Glomerular visceral epithelial cell (primary cell): ENCODE results near the gene SFT2D2.
"Not testable (repeated sequence)": the region's sequence is repeated elsewhere in the genome, so short reads cannot be mapped to it uniquely, and the experiment has no call there.

Source experiments
- DNase-seq: peaks from one replicate; pipeline ENCODE4 v3.0.0-alpha.2; 2016; ENCODE audit errors: extremely low spot score

Gene SFT2D2

GRCh38 chr1:168225476-168226190 lies at the start of gene SFT2D2:
Gene SFT2D2 (plus strand): TSS chr1:168226004. CDS start chr1:168226080, 76 bp downstream.
- peak; percentile 84 for DNase-seq

- no peak for DNase-seq
Observed at GRCh38 chr1:168178227-168178637, 47.6 kb upstream of the SFT2D2 start.

DNA sequence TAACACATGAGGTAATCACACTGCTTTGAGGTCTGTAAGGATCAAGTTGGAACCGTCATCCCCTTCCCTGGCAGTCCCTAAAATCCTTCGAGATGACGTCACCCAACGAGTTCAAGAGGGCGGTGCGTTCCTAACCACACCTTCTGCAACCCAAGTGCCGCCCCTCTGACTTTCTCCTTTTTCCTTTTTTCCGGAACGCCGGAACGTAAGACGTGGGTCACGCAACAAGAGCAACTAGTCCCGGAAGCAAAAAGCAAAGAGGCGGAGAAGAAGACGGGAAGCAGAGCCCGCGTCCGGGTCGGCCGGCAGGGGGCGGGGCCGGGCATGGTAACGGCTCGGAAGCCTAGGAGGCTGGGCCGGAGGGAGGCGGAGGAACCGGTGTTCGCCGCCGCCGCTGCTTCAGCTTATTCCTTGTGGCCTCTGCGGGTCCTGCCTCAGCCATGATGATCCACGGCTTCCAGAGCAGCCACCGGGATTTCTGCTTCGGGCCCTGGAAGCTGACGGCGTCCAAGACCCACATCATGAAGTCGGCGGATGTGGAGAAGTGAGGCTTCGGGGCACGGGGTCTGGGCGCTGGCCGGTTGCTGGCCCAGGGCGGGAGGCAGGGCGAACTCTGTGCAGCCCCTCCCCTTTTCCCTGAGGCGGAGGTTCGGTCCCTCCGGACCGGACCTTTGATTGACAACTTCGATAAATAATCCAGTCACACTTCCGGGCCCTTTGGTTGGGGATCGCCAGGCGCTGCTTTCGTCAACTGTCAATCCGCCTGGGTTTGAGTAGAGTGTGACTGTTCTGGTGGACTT lies 47.0 kb upstream of the SFT2D2 start, which contains the start of gene TIPRL:
Gene TIPRL, plus strand, starts transcription at position 325 of the 800 bp plus-strand sequence. Its CDS starts 116 bp downstream, at position 441.
- DNase-seq: peak; percentile 98

DNA sequence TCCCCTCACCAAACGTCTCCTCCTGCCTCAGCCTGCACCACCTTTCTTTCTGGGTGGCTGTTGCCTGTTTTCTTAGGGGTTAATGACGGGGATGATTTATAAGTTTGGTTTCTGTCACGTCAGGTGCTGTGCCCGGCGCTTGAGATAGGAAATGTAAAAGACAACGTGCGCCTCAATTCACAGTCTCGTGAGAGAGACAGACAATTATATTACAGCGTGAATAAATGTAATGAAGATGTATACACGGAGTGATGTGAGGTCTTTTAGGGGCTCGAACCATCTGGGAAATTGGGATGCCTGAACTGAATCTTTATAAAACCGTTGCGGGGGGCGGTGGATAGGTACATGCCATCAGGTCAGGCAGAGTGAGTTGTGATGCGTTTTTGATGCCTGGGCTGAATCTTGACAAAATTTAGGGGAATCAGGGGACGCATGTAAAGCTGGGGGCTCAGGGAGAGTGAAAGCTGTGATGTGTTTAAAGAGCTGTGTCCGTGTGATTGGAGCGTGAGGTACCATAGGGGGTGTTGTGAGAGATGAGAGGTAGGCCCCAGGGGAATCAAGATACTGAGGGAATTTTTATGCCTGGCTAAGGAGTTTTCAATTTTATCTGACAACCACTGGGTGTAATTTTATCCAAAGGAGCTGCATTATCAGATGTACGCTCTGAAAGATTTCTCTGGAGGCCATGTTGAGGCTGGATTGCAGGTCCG lies 46.2 kb upstream of the SFT2D2 start:
- DNase-seq: peak; percentile 26

GRCh38 chr1:168180148-168180524 lies 45.7 kb upstream of the SFT2D2 start:
- no peak for DNase-seq

GRCh38 chr1:168181063-168181720 lies 44.6 kb upstream of the SFT2D2 start:
- DNase-seq: not testable (repeated sequence)

DNA sequence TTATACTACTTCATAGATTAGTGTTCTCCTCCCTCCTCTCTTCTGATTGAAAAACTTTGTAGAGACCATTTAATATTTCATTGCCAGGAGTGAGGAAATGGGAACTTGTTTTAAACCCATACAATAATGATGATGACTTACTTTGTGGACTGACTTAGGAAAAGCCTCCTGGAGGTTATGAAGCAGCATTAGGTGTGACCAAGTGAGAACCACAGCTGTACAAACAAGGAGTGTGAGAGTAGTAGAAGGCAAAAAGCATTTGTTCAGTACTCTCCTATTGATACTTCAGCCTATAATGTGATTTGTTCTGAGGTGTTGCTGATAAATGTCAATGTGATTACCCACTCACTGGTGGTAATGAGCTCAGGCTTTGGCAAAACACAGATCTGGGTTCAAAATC lies 38.6 kb upstream of the SFT2D2 start:
- no peak for DNase-seq

- no peak for DNase-seq
Observed at GRCh38 chr1:168190403-168190802, 35.4 kb upstream of the SFT2D2 start.

- peak; percentile 25 for DNase-seq
Observed at GRCh38 chr1:168195199-168196135, 30.3 kb upstream of the SFT2D2 start.

GRCh38 chr1:168199056-168199455 lies 26.7 kb upstream of the SFT2D2 start:
- DNase-seq: no peak

- DNase-seq: no peak
Observed at GRCh38 chr1:168202941-168203654, 22.7 kb upstream of the SFT2D2 start.

- DNase-seq: no peak
Observed at GRCh38 chr1:168206111-168206510, 19.7 kb upstream of the SFT2D2 start.

DNA sequence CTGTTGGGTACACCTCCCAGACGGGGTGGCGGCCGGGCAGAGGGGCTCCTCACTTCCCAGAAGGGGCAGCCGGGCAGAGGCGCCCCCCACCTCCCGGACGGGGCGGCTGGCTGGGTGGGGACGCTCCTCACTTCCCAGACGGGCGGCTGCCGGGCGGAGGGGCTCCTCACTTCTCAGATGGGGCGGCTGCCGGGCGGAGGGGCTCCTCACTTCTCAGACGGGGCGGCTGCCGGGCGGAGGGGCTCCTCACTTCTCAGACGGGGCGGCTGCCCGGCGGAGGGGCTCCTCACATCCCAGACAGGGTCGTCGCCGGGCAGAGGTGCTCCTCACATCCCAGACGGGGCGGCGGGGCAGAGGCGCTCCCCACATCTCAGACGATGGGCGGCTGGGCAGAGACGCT lies 18.1 kb upstream of the SFT2D2 start:
- not testable (repeated sequence) for DNase-seq

DNA sequence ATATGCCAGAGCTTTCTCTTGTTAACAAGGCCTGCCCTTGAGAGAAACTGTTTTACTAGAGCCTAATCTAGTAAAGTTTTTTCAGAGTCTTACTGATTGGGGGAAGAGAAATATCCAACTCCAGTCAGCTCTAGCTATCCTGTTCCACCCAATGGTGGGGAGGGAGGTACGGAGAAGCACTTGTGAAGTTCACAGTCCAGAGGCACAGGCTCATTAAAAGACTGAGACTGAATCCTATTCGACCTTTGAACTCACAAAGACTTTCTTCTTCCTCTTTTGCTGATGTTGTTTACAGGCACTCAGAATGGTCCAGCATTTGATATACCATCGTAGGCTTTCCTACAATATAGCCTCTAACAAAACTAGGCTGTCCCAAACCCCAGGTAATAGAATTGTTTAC lies 15.5 kb upstream of the SFT2D2 start:
- no peak for DNase-seq

GRCh38 chr1:168213349-168213748 lies 12.5 kb upstream of the SFT2D2 start:
- DNase-seq: no peak

GRCh38 chr1:168216171-168216570 lies 9.6 kb upstream of the SFT2D2 start:
- no peak for DNase-seq

- no peak for DNase-seq
Observed at GRCh38 chr1:168217664-168218063, 8.1 kb upstream of the SFT2D2 start.

GRCh38 chr1:168218658-168219057 lies 7.1 kb upstream of the SFT2D2 start:
- no peak for DNase-seq

DNA sequence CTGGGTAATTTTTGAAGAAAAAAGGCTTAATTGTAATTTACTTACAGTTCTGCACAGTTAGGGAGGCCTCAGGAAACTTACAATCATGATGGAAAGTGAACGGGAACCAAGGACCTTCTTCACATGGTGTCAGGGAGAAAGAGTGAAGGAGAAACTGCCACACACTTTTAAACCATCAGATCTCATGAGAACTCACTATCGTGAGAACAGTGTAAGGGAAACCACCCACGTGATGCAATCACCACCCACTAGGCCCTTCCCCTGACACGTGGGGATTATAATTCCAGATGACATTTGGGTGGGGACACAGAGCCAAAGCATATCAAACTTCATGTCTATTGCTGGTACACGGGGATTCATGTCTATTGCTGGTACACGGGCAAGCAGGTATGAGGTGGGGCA lies 5.3 kb upstream of the SFT2D2 start:
- DNase-seq: no peak

- DNase-seq: no peak
Observed at GRCh38 chr1:168221275-168221674, 4.5 kb upstream of the SFT2D2 start.
